ENCODE data around the gene ANXA11. TPM values are rescaled to one million over a fixed set of nuclear protein-coding genes. Genes with fewer than 3 reads are reported as not detected.

Gene ANXA11
- total and polyA plus RNA-seq, 2 donors (not counting 1 experiment from before 2014, with no cell fraction given): 88.3 to 177 TPM

DNA sequence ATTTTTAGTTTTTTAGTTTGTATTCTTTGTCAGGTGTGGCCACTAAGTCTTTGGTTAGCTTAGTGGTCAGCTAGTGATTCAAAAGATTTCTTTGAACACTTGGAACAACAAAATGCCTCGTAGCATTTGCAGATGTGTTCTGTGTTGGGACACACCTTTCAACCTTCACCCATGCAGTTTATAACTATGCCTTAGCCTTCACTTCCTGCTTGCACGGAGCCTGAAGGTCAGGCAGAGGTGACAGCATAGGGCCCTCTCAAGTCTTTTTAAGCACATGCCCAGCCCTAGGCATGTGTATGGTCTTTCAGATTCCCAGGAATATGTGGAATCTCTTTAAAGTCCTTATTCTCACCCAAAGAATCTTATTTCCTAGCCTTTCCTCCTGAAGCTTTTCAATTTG, 55.2 kb downstream of the ANXA11 start:
- no CpG with 5 or more reads among the region's 2 CpGs for WGBS (ENCODE audit: insufficient coverage)

DNA sequence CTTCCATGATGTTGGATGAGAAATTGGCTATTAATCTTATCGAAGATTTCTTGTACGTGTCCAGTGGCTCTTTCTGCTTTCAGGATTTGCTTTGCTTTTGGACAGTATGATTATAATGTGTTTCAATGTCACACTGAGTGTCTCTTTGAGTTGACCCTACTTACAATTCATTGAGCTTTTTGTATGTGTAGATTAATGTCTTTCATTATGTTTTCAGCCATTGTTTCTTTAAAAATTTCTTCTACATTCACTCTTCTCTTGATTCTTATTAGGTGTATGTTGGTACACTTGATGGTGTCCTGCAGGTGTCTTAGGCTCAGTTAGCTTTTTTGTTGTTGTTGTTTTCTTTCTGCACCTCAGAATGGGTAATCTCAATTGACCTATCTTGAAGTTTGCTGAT, 56.2 kb downstream of the ANXA11 start:
- Histone ChIP-seq H4K20me1 (ENCODE audit: control insufficient read depth, insufficient read depth, low read length, poor library complexity, severe bottlenecking) (no peaks in the 10 kb centered on the region), H3K9me3 (ENCODE audit: control extremely low read depth in 1 of 3, control insufficient read depth in 2 of 3, insufficient read depth in 1 of 3, low read length in 2 of 3) (peaks cover 0 to 4% (median 0%) of the 10 kb centered on the region in 3 donors), H3K4me3 (ENCODE audit: control extremely low read depth in 1 of 5, extremely low read depth in 1 of 5, insufficient read depth in 1 of 5, low read depth in 2 of 5, low read length in 4 of 5) (no peak overlapping the region), H3K9ac (ENCODE audit: low read length) (no peak overlapping the region), H3K36me3 (replicated peaks in 1 of 2; ENCODE audit: control extremely low read depth in 1 of 2, control insufficient read depth in 1 of 2, extremely low read depth in 1 of 2, insufficient read depth in 2 of 2, low read length in 1 of 2) (peaks cover 3 to 27% of the 10 kb centered on the region in 2 experiments), H2AFZ (ENCODE audit: insufficient read depth, low read depth, low read length, poor library complexity, severe bottlenecking) (no peak overlapping the region), H3K27me3 (replicated peaks in 1 of 4; ENCODE audit: control extremely low read depth in 1 of 4, control insufficient read depth in 3 of 4, insufficient read depth in 4 of 4, low read length in 3 of 4) (no peaks in the 10 kb centered on the region), H3K27ac (ENCODE audit: low read length in 2 of 2) (no peak overlapping the region), H3K4me2 (replicated peaks; ENCODE audit: low read depth, low read length, poor library complexity, severe bottlenecking) (no peak overlapping the region), H3K79me2 (ENCODE audit: control insufficient read depth, insufficient read depth, low read length) (no peaks in the 10 kb centered on the region), H3K4me1 (ENCODE audit: control insufficient read depth in 2 of 2, insufficient read depth in 2 of 2, low read length in 2 of 2) (peaks cover 9 to 10% of the 10 kb centered on the region in 2 donors)
- DNase-seq (no peak), ATAC-seq (ENCODE audit: low read depth) (no peak)
- Mint-ChIP-seq H3K4me3 (no peak overlapping the region), H3K4me1 (peaks cover 16% of the 10 kb centered on the region), H3K27me3 (no peaks in the 10 kb centered on the region), H3K9me3 (ENCODE audit: insufficient read depth) (no peaks in the 10 kb centered on the region), H3K27ac (no peak overlapping the region)
- ChIA-PET POLR2A (no interaction called here), CTCF (interaction anchor here (1.9 to 6.4 kb wide), 2 partner anchors 73 to 91 kb away, joined by 4 to 47 read pairs; no protein-coding TSS in a partner anchor)
- no CpG with 5 or more reads among the region's 2 CpGs for WGBS (ENCODE audit: insufficient coverage)
- TF ChIP-seq, protein P1, sequence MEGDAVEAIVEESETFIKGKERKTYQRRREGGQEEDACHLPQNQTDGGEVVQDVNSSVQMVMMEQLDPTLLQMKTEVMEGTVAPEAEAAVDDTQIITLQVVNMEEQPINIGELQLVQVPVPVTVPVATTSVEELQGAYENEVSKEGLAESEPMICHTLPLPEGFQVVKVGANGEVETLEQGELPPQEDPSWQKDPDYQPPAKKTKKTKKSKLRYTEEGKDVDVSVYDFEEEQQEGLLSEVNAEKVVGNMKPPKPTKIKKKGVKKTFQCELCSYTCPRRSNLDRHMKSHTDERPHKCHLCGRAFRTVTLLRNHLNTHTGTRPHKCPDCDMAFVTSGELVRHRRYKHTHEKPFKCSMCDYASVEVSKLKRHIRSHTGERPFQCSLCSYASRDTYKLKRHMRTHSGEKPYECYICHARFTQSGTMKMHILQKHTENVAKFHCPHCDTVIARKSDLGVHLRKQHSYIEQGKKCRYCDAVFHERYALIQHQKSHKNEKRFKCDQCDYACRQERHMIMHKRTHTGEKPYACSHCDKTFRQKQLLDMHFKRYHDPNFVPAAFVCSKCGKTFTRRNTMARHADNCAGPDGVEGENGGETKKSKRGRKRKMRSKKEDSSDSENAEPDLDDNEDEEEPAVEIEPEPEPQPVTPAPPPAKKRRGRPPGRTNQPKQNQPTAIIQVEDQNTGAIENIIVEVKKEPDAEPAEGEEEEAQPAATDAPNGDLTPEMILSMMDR (IDR thresholded peaks at IDR 0.05): no peak
- TF ChIP-seq EZH2 (IDR thresholded peaks at IDR 0.05; ENCODE audit: borderline replicate concordance, insufficient read depth, low read depth, low read length, poor library complexity, severe bottlenecking): no peak
- intact Hi-C loops (cut with micrococcal nuclease): no loop called here

More for the DNA sequence above, 55.2 kb downstream of the ANXA11 start:
- Histone ChIP-seq H4K20me1 (ENCODE audit: control insufficient read depth, insufficient read depth, low read length, poor library complexity, severe bottlenecking) (no peaks in the 10 kb centered on the region), H3K36me3 (replicated peaks in 1 of 2; ENCODE audit: control extremely low read depth in 1 of 2, control insufficient read depth in 1 of 2, extremely low read depth in 1 of 2, insufficient read depth in 2 of 2, low read length in 1 of 2) (peaks cover 3 to 36% of the 10 kb centered on the region in 2 experiments), H3K4me2 (replicated peaks; ENCODE audit: low read depth, low read length, poor library complexity, severe bottlenecking) (no peak overlapping the region), H3K4me3 (ENCODE audit: control extremely low read depth in 1 of 5, extremely low read depth in 1 of 5, insufficient read depth in 1 of 5, low read depth in 2 of 5, low read length in 4 of 5) (no peak overlapping the region), H2AFZ (ENCODE audit: insufficient read depth, low read depth, low read length, poor library complexity, severe bottlenecking) (no peak overlapping the region), H3K27ac (ENCODE audit: low read length in 2 of 2) (no peak overlapping the region), H3K4me1 (ENCODE audit: control insufficient read depth in 2 of 2, insufficient read depth in 2 of 2, low read length in 2 of 2) (no peaks in the 10 kb centered on the region), H3K9ac (ENCODE audit: low read length) (no peak overlapping the region), H3K27me3 (replicated peaks in 1 of 4; ENCODE audit: control extremely low read depth in 1 of 4, control insufficient read depth in 3 of 4, insufficient read depth in 4 of 4, low read length in 3 of 4) (no peaks in the 10 kb centered on the region), H3K9me3 (ENCODE audit: control extremely low read depth in 1 of 3, control insufficient read depth in 2 of 3, insufficient read depth in 1 of 3, low read length in 2 of 3) (peaks cover 0 to 4% (median 0%) of the 10 kb centered on the region in 3 donors), H3K79me2 (ENCODE audit: control insufficient read depth, insufficient read depth, low read length) (no peaks in the 10 kb centered on the region)
- TF ChIP-seq, protein P1 (IDR thresholded peaks at IDR 0.05): no peak
- no peak for TF ChIP-seq EZH2 (IDR thresholded peaks at IDR 0.05; ENCODE audit: borderline replicate concordance, insufficient read depth, low read depth, low read length, poor library complexity, severe bottlenecking)
- Mint-ChIP-seq H3K9me3 (ENCODE audit: insufficient read depth) (no peaks in the 10 kb centered on the region), H3K4me1 (peaks cover 7% of the 10 kb centered on the region), H3K4me3 (no peak overlapping the region), H3K27ac (no peak overlapping the region), H3K27me3 (no peaks in the 10 kb centered on the region)
- DNase-seq: no peak
- intact Hi-C loops (cut with micrococcal nuclease): no loop called here
- ChIA-PET POLR2A (no interaction called here), CTCF (interaction anchor here (1.5 to 6.4 kb wide), 3 partner anchors 71 to 111 kb away, joined by 3 to 47 read pairs (median 4); no protein-coding TSS in a partner anchor)
- no peak for ATAC-seq (ENCODE audit: low read depth)

Measured in B cell (primary cell).